Measurements from ENCODE around the gene FLRT3. TPM values are rescaled to one million over a fixed set of nuclear protein-coding genes. Genes with fewer than 3 reads are reported as not detected.

FLRT3 gene
- polyA plus RNA-seq, 1 donor (not counting 4 experiments of a cell fraction or from before 2014, with no cell fraction given), result 91.7 TPM

DNA sequence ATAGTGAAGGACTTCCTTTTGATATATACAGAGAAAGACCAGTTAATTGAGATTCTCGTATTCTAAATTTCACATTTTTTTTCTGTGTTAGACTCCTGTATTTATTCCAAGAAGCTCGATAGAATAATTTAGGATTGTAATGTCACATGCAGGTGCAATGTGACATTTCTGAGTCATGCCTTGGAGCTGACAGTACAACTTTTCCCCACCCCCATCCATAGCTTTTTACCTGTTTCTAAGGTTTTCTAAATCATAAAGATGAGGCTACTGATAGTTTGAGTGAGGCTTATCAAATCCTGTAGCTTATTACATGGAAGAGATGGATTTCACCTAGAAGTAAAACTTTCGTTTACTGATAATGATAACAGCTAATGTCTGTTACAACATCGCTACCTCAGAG, 37.6 kb downstream of the FLRT3 start:
- H3K36me3 ChIP-seq (ENCODE audit: control insufficient read depth in 2 of 2, extremely low read depth in 1 of 2, insufficient read depth in 2 of 2, low read length in 2 of 2), result no peaks in the 10 kb centered on the region
- DNase-seq (ENCODE audit: low read depth, low spot score), result no peak
- no peaks in the 10 kb centered on the region for H3K9me3 ChIP-seq (ENCODE audit: control insufficient read depth, low read depth, low read length)
- H2AFZ ChIP-seq (ENCODE audit: control insufficient read depth, low read length), result no peak overlapping the region
- no peak overlapping the region for H3K27ac ChIP-seq (ENCODE audit: control insufficient read depth, insufficient read depth, low read length)
- no peaks in the 10 kb centered on the region for H3K79me2 ChIP-seq (ENCODE audit: control insufficient read depth, insufficient read depth, low read length)
- FAIRE-seq, result no peak
- no peak for TF ChIP-seq EZH2 (IDR thresholded peaks at IDR 0.05; ENCODE audit: low read length)
- TF ChIP-seq, protein P1, sequence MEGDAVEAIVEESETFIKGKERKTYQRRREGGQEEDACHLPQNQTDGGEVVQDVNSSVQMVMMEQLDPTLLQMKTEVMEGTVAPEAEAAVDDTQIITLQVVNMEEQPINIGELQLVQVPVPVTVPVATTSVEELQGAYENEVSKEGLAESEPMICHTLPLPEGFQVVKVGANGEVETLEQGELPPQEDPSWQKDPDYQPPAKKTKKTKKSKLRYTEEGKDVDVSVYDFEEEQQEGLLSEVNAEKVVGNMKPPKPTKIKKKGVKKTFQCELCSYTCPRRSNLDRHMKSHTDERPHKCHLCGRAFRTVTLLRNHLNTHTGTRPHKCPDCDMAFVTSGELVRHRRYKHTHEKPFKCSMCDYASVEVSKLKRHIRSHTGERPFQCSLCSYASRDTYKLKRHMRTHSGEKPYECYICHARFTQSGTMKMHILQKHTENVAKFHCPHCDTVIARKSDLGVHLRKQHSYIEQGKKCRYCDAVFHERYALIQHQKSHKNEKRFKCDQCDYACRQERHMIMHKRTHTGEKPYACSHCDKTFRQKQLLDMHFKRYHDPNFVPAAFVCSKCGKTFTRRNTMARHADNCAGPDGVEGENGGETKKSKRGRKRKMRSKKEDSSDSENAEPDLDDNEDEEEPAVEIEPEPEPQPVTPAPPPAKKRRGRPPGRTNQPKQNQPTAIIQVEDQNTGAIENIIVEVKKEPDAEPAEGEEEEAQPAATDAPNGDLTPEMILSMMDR (optimal IDR thresholded peaks at IDR 0.05 in 1 of 3, IDR thresholded peaks at IDR 0.05 in 1 of 3, conservative IDR thresholded peaks at IDR 0.05 in 1 of 3; ENCODE audit: extremely low read depth in 1 of 3, insufficient read depth in 2 of 3, low read length in 3 of 3), result no peak
- H3K9ac ChIP-seq (ENCODE audit: control insufficient read depth, extremely low read depth, insufficient read depth, low read length), result no peak overlapping the region
- H3K4me1 ChIP-seq (ENCODE audit: control insufficient read depth, extremely low read depth, insufficient read depth, low read length), result no peaks in the 10 kb centered on the region
- H4K20me1 ChIP-seq (ENCODE audit: control insufficient read depth, extremely low read depth, insufficient read depth, low read length), result no peaks in the 10 kb centered on the region
- no peaks in the 10 kb centered on the region for H3K9me1 ChIP-seq (ENCODE audit: control insufficient read depth, extremely low read depth, insufficient read depth, low read length)
- no peak overlapping the region for H3K4me2 ChIP-seq (ENCODE audit: control insufficient read depth, extremely low read depth, insufficient read depth, low read depth, low read length)
- H3K27me3 ChIP-seq (ENCODE audit: control insufficient read depth, extremely low read depth, insufficient read depth, low read length), result no peaks in the 10 kb centered on the region
- dilution Hi-C loops (cut with MboI; ENCODE audit: extremely low pct_ligation_motif_present, low sequenced_read_pairs), result no loop called here
- H3K4me3 ChIP-seq (ENCODE audit: control insufficient read depth in 2 of 3, extremely low read depth in 1 of 3, insufficient read depth in 2 of 3, low read depth in 1 of 3, low read length in 3 of 3), result no peak overlapping the region

DNA sequence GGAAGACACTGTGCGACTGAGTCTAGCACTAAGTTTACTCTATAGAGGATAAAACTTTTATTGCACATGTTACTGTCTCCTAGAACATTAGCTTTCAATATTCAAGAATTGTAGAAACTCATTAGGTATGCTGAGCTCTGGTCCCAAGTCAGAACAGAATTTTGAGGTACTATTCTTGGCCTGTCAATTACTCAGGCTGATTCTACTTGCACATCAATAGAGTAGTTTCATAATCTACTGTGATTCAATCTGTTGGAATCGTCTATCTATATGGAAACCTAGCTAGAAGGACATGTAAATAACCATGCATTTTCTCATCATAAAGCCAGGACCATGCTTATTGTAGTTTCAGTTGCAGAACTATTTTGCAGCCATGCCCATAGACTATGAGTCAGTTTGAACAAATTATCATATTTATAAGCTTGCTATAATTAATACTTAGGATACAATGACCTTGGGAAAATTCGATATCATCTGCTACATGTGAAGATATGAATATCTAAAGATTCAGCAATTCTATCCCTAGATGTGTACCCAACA, 41.6 kb downstream of the FLRT3 start:
- no peak for DNase-seq (ENCODE audit: low read depth, low spot score)
- no peak for TF ChIP-seq EZH2 (IDR thresholded peaks at IDR 0.05; ENCODE audit: low read length)
- TF ChIP-seq, protein P1 (optimal IDR thresholded peaks at IDR 0.05 in 1 of 3, IDR thresholded peaks at IDR 0.05 in 1 of 3, conservative IDR thresholded peaks at IDR 0.05 in 1 of 3; ENCODE audit: extremely low read depth in 1 of 3, insufficient read depth in 2 of 3, low read length in 3 of 3), result no peak
- Histone ChIP-seq H3K79me2 (ENCODE audit: control insufficient read depth, insufficient read depth, low read length) (no peaks in the 10 kb centered on the region), H3K9me1 (ENCODE audit: control insufficient read depth, extremely low read depth, insufficient read depth, low read length) (no peaks in the 10 kb centered on the region), H3K4me3 (ENCODE audit: control insufficient read depth in 2 of 3, extremely low read depth in 1 of 3, insufficient read depth in 2 of 3, low read depth in 1 of 3, low read length in 3 of 3) (no peak overlapping the region), H4K20me1 (ENCODE audit: control insufficient read depth, extremely low read depth, insufficient read depth, low read length) (no peaks in the 10 kb centered on the region), H3K4me2 (ENCODE audit: control insufficient read depth, extremely low read depth, insufficient read depth, low read depth, low read length) (no peak overlapping the region), H3K27ac (ENCODE audit: control insufficient read depth, insufficient read depth, low read length) (no peak overlapping the region), H3K9ac (ENCODE audit: control insufficient read depth, extremely low read depth, insufficient read depth, low read length) (no peak overlapping the region), H3K36me3 (ENCODE audit: control insufficient read depth in 2 of 2, extremely low read depth in 1 of 2, insufficient read depth in 2 of 2, low read length in 2 of 2) (no peaks in the 10 kb centered on the region), H3K9me3 (ENCODE audit: control insufficient read depth, low read depth, low read length) (no peaks in the 10 kb centered on the region), H3K4me1 (ENCODE audit: control insufficient read depth, extremely low read depth, insufficient read depth, low read length) (peaks cover 6% of the 10 kb centered on the region), H2AFZ (ENCODE audit: control insufficient read depth, low read length) (no peak overlapping the region), H3K27me3 (ENCODE audit: control insufficient read depth, extremely low read depth, insufficient read depth, low read length) (no peaks in the 10 kb centered on the region)
- dilution Hi-C loops (cut with MboI; ENCODE audit: extremely low pct_ligation_motif_present, low sequenced_read_pairs), result no loop called here
- FAIRE-seq, result peak; percentile 36

All from keratinocyte (primary cell).